Gastrocnemius medialis (tissue), 4 donors: Measurements from ENCODE around the gene TBC1D3B. TPM values are rescaled to one million over a fixed set of nuclear protein-coding genes. Genes with fewer than 3 reads are reported as not detected.

Source experiments
- ATAC-seq, 2 donors: fragments of 150-250 bp; one replicate each; pipeline ENCODE4 v1.9.1; 2016
- DNase-seq, 2 donors: peaks; one replicate each; pipeline ENCODE4 v3.0.0-alpha.2; 2019
- H3K27ac ChIP-seq, 4 donors: fragments of 200-600 bp; sonication (generic); 1 replicate in 1 of 4; 2 replicates in 3 of 4; pipeline ENCODE4 v1.5.1; 2016 to 2018; ENCODE audit warnings: mild to moderate bottlenecking in 2 of 4, moderate library complexity in 1 of 4
- H3K27me3 ChIP-seq, 3 donors: fragments of 200-600 bp; sonication (generic) in 2 of 3; 1 replicate in 1 of 3; 2 replicates in 2 of 3; pipeline versions ENCODE4 v1.5.1 to v1.6.0; 2016 to 2019; ENCODE audit warnings: mild to moderate bottlenecking in 1 of 3, moderate library complexity in 1 of 3
- H3K36me3 ChIP-seq, 2 donors: fragments of 200-600 bp; sonication (generic) in 1 of 2; one replicate each; pipeline ENCODE4 v1.5.1; 2017 to 2018
- H3K4me1 ChIP-seq, 2 donors: fragments of 200-600 bp; sonication (generic) in 1 of 2; one replicate each; pipeline ENCODE4 v1.5.1; 2016 to 2017; ENCODE audit warnings: mild to moderate bottlenecking in 2 of 2
- H3K4me3 ChIP-seq, 4 donors: fragments of 200-600 bp; sonication (generic) in 3 of 4; 1 replicate in 1 of 4; 2 replicates in 3 of 4; pipeline ENCODE4 v1.5.1; 2016 to 2019; ENCODE audit warnings: mild to moderate bottlenecking in 2 of 4
- H3K9me3 ChIP-seq, 3 donors: fragments of 200-600 bp; sonication (generic) in 2 of 3; 1 replicate in 1 of 3; 2 replicates in 2 of 3; pipeline ENCODE4 v1.5.1; 2016 to 2019
- POLR2A ChIP-seq, 2 donors: fragments of 450-650 bp; IDR thresholded peaks; one replicate each; pipeline ENCODE4 v1.6.1; 2017; ENCODE audit warnings: antibody characterized with exemption in 2 of 2, mild to moderate bottlenecking in 2 of 2, moderate library complexity in 2 of 2
- in situ Hi-C, 4 donors: fragments of 200-750 bp; cut with MboI; loops; one replicate each; pipeline versions ENCODE4 v1.15.0 to v1.8.0; 2017; ENCODE audit warnings: low sequenced_read_pairs in 4 of 4
- intact Hi-C: fragments of 100-400 bp; cut with DNase I; formaldehyde crosslinking; loops from one replicate; pipeline ENCODE4 v1.15.1; 2023; ENCODE audit warnings: low total_unique reads
- total RNA-seq, 4 donors: library from RNA; depleted of rRNA; stranded (reverse); fragments of >200 nt; gene quantifications; one replicate each; pipeline versions ENCODE4 v1.1.0 to v1.2.3, GENCODE V29; 2016
- TF ChIP-seq, protein P1 (sequence below), 5 experiments: fragments of 450-650 bp in 3 of 5; fragments of 200-600 bp in 2 of 5; sonication (generic) in 2 of 5; IDR thresholded peaks in 4 of 5; conservative IDR thresholded peaks in 1 of 5; 1 replicate in 4 of 5; 2 replicates in 1 of 5; pipeline ENCODE4 v1.5.1; 2016 to 2019; ENCODE audit warnings: antibody characterized with exemption in 5 of 5, mild to moderate bottlenecking in 3 of 5, moderate library complexity in 3 of 5

TBC1D3B gene
- total RNA-seq, 4 donors from 2014 or later, result 0.98 to 4.8 TPM; not detected in 2

- H3K4me3 ChIP-seq, result no peak overlapping the region
- H3K27ac ChIP-seq, result no peak overlapping the region
- intact Hi-C loops (no loop called here), in situ Hi-C loops (loop anchor here in 1 of 4 donors (25.0 kb wide), 1 partner anchor 144 kb away; the partner anchor contains the start of genes CCL14 and CCL16)
- ATAC-seq, result no peak
- H3K27me3 ChIP-seq, result peaks cover 0 to 5% (median 0%) of the 10 kb centered on the region in 3 donors
- H3K9me3 ChIP-seq, result no peaks in the 10 kb centered on the region
- DNase-seq, result no peak
- no peaks in the 10 kb centered on the region for H3K36me3 ChIP-seq
- H3K4me1 ChIP-seq, result no peaks in the 10 kb centered on the region
- TF ChIP-seq, protein P1, sequence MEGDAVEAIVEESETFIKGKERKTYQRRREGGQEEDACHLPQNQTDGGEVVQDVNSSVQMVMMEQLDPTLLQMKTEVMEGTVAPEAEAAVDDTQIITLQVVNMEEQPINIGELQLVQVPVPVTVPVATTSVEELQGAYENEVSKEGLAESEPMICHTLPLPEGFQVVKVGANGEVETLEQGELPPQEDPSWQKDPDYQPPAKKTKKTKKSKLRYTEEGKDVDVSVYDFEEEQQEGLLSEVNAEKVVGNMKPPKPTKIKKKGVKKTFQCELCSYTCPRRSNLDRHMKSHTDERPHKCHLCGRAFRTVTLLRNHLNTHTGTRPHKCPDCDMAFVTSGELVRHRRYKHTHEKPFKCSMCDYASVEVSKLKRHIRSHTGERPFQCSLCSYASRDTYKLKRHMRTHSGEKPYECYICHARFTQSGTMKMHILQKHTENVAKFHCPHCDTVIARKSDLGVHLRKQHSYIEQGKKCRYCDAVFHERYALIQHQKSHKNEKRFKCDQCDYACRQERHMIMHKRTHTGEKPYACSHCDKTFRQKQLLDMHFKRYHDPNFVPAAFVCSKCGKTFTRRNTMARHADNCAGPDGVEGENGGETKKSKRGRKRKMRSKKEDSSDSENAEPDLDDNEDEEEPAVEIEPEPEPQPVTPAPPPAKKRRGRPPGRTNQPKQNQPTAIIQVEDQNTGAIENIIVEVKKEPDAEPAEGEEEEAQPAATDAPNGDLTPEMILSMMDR (IDR thresholded peaks at IDR 0.05 in 4 of 5, conservative IDR thresholded peaks at IDR 0.05 in 1 of 5), result no peak
- TF ChIP-seq POLR2A (IDR thresholded peaks at IDR 0.05), result no peak
Observed at GRCh38 chr17:36131421-36131820, 45.0 kb downstream of the TBC1D3B start.

GRCh38 chr17:36130346-36130745 is 46.1 kb downstream of the TBC1D3B start:
- in situ Hi-C loops (loop anchor here in 1 of 4 donors (25.0 kb wide), 1 partner anchor 143 kb away; the partner anchor contains the start of genes CCL14 and CCL16), intact Hi-C loops (no loop called here)
- TF ChIP-seq POLR2A (IDR thresholded peaks at IDR 0.05), result no peak
- TF ChIP-seq, protein P1 (IDR thresholded peaks at IDR 0.05 in 4 of 5, conservative IDR thresholded peaks at IDR 0.05 in 1 of 5), result no peak
- ATAC-seq (no peak), DNase-seq (no peak)
- Histone ChIP-seq H3K27ac (no peak overlapping the region), H3K4me1 (no peaks in the 10 kb centered on the region), H3K4me3 (no peak overlapping the region), H3K27me3 (peaks cover 0 to 3% (median 0%) of the 10 kb centered on the region in 3 donors), H3K36me3 (no peaks in the 10 kb centered on the region), H3K9me3 (no peaks in the 10 kb centered on the region)

DNA sequence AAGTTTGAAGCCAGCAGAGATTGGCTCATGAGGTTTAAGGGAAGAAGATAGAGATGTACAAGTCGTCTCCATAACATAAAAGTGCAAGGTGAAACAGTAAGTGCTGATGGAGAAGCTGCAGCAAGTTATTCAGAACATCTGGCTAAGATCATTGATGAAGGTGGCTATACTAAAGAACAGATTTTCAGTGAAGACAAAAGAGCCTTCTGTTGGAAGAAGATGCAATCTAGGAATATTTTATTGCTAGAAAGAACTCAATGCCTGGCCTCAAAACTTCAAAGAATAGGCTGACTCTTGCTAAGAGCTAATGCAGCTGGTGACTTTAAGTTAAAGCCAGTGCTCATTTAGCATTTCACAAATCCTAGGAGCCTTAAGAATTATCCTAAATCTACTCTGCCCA is 46.8 kb downstream of the TBC1D3B start:
- TF ChIP-seq POLR2A (IDR thresholded peaks at IDR 0.05), result no peak
- TF ChIP-seq, protein P1 (IDR thresholded peaks at IDR 0.05 in 4 of 5, conservative IDR thresholded peaks at IDR 0.05 in 1 of 5), result no peak
- no peak overlapping the region for H3K4me3 ChIP-seq
- intact Hi-C loops, result no loop called here
- H3K27ac ChIP-seq, result no peak overlapping the region
- H3K27me3 ChIP-seq, result peaks cover 0 to 2% (median 0%) of the 10 kb centered on the region in 3 donors
- ATAC-seq (no peak), DNase-seq (no peak)
- no peaks in the 10 kb centered on the region for H3K4me1 ChIP-seq
- no peaks in the 10 kb centered on the region for H3K36me3 ChIP-seq
- no peaks in the 10 kb centered on the region for H3K9me3 ChIP-seq
- in situ Hi-C loops, result loop anchor here in 1 of 4 donors (25.0 kb wide), 1 partner anchor 142 kb away; the partner anchor contains the start of genes CCL14 and CCL16

DNA sequence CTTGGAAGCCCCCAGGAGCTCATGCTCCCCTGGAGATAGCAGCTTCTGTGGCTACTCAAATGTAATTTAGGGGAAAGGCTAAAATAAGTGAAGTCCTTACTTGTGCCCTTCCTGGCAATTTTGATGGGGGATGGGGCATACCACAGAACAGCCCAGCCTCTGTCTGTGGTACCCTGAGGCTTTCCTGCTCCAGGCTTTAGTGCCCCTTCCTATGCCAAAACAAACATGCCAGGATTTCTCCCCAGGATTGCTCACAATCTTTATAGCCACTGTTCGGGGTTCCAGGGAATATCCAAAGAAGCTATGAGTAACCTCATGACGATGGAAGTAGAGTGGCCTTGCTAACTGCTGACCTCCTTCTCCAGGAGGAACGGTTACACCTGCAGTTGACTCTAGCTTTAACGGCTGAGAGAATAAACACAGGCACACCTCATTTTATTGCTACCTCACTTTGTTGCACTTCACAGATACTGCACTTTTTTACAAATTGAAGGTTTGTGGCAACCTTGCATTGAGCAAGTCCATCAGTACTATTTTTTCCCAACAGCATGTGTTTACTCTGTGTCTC is 47.9 kb downstream of the TBC1D3B start:
- Histone ChIP-seq H3K9me3 (no peaks in the 10 kb centered on the region), H3K27me3 (peaks cover 0 to 2% (median 0%) of the 10 kb centered on the region in 3 donors), H3K4me3 (no peak overlapping the region), H3K27ac (no peak overlapping the region), H3K36me3 (no peaks in the 10 kb centered on the region), H3K4me1 (no peaks in the 10 kb centered on the region)
- TF ChIP-seq, protein P1 (IDR thresholded peaks at IDR 0.05 in 4 of 5, conservative IDR thresholded peaks at IDR 0.05 in 1 of 5), result no peak
- no peak for TF ChIP-seq POLR2A (IDR thresholded peaks at IDR 0.05)
- in situ Hi-C loops (loop anchor here in 1 of 4 donors (25.0 kb wide), 1 partner anchor 141 kb away; the partner anchor contains the start of genes CCL14 and CCL16), intact Hi-C loops (no loop called here)
- no peak for DNase-seq
- no peak for ATAC-seq
